ENCODE measurements around the gene LPCAT2. TPM values are rescaled to one million over a fixed set of nuclear protein-coding genes. Genes with fewer than 3 reads are reported as not detected.

The LPCAT2 gene
- total RNA-seq, 1 experiment from 2014 or later = 80.5 TPM

- DNase-seq (ENCODE audit: low read depth) = peak; percentile 35
Measured at GRCh38 chr16:55543472-55543871, 34.6 kb downstream of the LPCAT2 start.

GRCh38 chr16:55552621-55553020 lies 43.7 kb downstream of the LPCAT2 start:
- peak; percentile 70 for DNase-seq (ENCODE audit: low read depth)

GRCh38 chr16:55555436-55555835 lies 46.6 kb downstream of the LPCAT2 start:
- no peak for DNase-seq (ENCODE audit: low read depth)

- DNase-seq (ENCODE audit: low read depth) = no peak
Measured at GRCh38 chr16:55557186-55557585, 48.3 kb downstream of the LPCAT2 start.

- DNase-seq (ENCODE audit: low read depth) = no peak
Measured at GRCh38 chr16:55559233-55559632, 50.4 kb downstream of the LPCAT2 start.

GRCh38 chr16:55559933-55560516 lies 51.2 kb downstream of the LPCAT2 start:
- no peak for DNase-seq (ENCODE audit: low read depth)

- DNase-seq (ENCODE audit: low read depth) = no peak
Measured at GRCh38 chr16:55561319-55561848, 52.5 kb downstream of the LPCAT2 start.

- DNase-seq (ENCODE audit: low read depth) = no peak
Measured at GRCh38 chr16:55562936-55563335, 54.1 kb downstream of the LPCAT2 start.

GRCh38 chr16:55563797-55564196 lies 54.9 kb downstream of the LPCAT2 start:
- DNase-seq (ENCODE audit: low read depth) = no peak

- DNase-seq (ENCODE audit: low read depth) = no peak
Measured at GRCh38 chr16:55565086-55565485, 56.2 kb downstream of the LPCAT2 start.

- no peak for DNase-seq (ENCODE audit: low read depth)
Measured at GRCh38 chr16:55566432-55567175, 57.7 kb downstream of the LPCAT2 start, which contains the start of gene CAPNS2. TSS of gene CAPNS2 (plus strand) at chr16:55566684. CDS start at chr16:55566757, 73 bp downstream.

GRCh38 chr16:55567382-55567781 lies 58.5 kb downstream of the LPCAT2 start:
- no peak for DNase-seq (ENCODE audit: low read depth)

- DNase-seq (ENCODE audit: low read depth) = no peak
Measured at GRCh38 chr16:55568207-55568606, 59.3 kb downstream of the LPCAT2 start.

GRCh38 chr16:55569025-55569424 lies 60.2 kb downstream of the LPCAT2 start:
- no peak for DNase-seq (ENCODE audit: low read depth)

GRCh38 chr16:55570159-55570558 lies 61.3 kb downstream of the LPCAT2 start:
- DNase-seq (ENCODE audit: low read depth) = no peak

GRCh38 chr16:55571191-55571897 lies 62.5 kb downstream of the LPCAT2 start:
- no peak for DNase-seq (ENCODE audit: low read depth)

GRCh38 chr16:55572439-55572838 lies 63.6 kb downstream of the LPCAT2 start:
- no peak for DNase-seq (ENCODE audit: low read depth)

- no peak for DNase-seq (ENCODE audit: low read depth)
Measured at GRCh38 chr16:55574811-55575210, 65.9 kb downstream of the LPCAT2 start.

GRCh38 chr16:55575496-55575895 lies 66.6 kb downstream of the LPCAT2 start:
- DNase-seq (ENCODE audit: low read depth) = no peak

GRCh38 chr16:55576384-55576783 lies 67.5 kb downstream of the LPCAT2 start:
- DNase-seq (ENCODE audit: low read depth) = no peak

- no peak for DNase-seq (ENCODE audit: low read depth)
Measured at GRCh38 chr16:55577887-55578286, 69.0 kb downstream of the LPCAT2 start.

- no peak for DNase-seq (ENCODE audit: low read depth)
Measured at GRCh38 chr16:55585631-55586030, 76.8 kb downstream of the LPCAT2 start.

- no peak for DNase-seq (ENCODE audit: low read depth)
Measured at GRCh38 chr16:55588799-55589198, 79.9 kb downstream of the LPCAT2 start.
